Activated naive CD4-positive, alpha-beta T cell treated with anti-CD3 and anti-CD28 coated beads, Interleukin-2, amount 50 U/mL, for 72 hours (primary cell): ENCODE data around the gene RIPK4. TPM values are rescaled to one million over a fixed set of nuclear protein-coding genes. Genes with fewer than 3 reads are reported as not detected.

Experiments
- total RNA-seq, 2 donors: library from RNA; stranded (reverse); gene quantifications; one replicate each; pipeline ENCODE4 v1.2.3, GENCODE V29; 2022

The RIPK4 gene
- total RNA-seq, 2 donors from 2014 or later, result 0.52 to 1.3 TPM

Other genes with a start within 250 kb of the RIPK4 start
- gene PRDM15, start 112.3 kb upstream of the RIPK4 start, total RNA-seq, result 10 to 100 TPM; 13.1 to 23.0 TPM
- 10 to 100 TPM; 15.8 to 24.7 TPM for gene C2CD2, start 187.0 kb upstream of the RIPK4 start, total RNA-seq
- 10 to 100 TPM; 28.6 to 61.0 TPM for gene ZBTB21, start 243.3 kb upstream of the RIPK4 start, total RNA-seq